SJCRH30 (cell line): ENCODE results near the gene OR2AE1. TPM values are rescaled to one million over a fixed set of nuclear protein-coding genes. Genes with fewer than 3 reads are reported as not detected.
"Not testable (repeated sequence)": the region's sequence is repeated elsewhere in the genome, so short reads cannot be mapped to it uniquely, and the experiment has no call there.

ENCODE experiments used
- DNase-seq, 2 experiments: peaks; one replicate each; pipeline ENCODE4 v3.0.0-alpha.2; 2015 to 2020
- H3K27ac ChIP-seq: fragments of 250-450 bp; sonication (Bioruptor Pico); 2 replicates; pipeline ENCODE4 v1.5.1; 2020; ENCODE audit warnings: mild to moderate bottlenecking, moderate library complexity
- H3K27me3 ChIP-seq: fragments of 250-450 bp; sonication (Bioruptor Pico); 2 replicates; pipeline ENCODE4 v1.5.1; 2020; ENCODE audit warnings: mild to moderate bottlenecking, moderate library complexity
- H3K36me3 ChIP-seq: fragments of 250-450 bp; sonication (Bioruptor Pico); 2 replicates; pipeline ENCODE4 v1.5.1; 2020; ENCODE audit warnings: mild to moderate bottlenecking, moderate library complexity
- H3K4me1 ChIP-seq: fragments of 250-450 bp; sonication (Bioruptor Pico); 2 replicates; pipeline ENCODE4 v1.5.1; 2020; ENCODE audit warnings: mild to moderate bottlenecking, moderate library complexity
- H3K4me3 ChIP-seq: fragments of 250-450 bp; sonication (Bioruptor Pico); 2 replicates; pipeline ENCODE4 v1.5.1; 2020; ENCODE audit warnings: mild to moderate bottlenecking, moderate library complexity
- H3K9me3 ChIP-seq: fragments of 250-450 bp; sonication (Bioruptor Pico); replicated peaks from 2 replicates; pipeline ENCODE4 v1.5.1; 2020; ENCODE audit warnings: mild to moderate bottlenecking, moderate library complexity
- total RNA-seq: library from RNA; depleted of rRNA; stranded (reverse); fragments of >200 nt; shearing (Covaris generic); gene quantifications from 2 replicates; pipeline ENCODE4 v1.2.3, GENCODE V29; 2014

The OR2AE1 gene
- total RNA-seq, 1 experiment from 2014 or later = 0.32 TPM

DNA sequence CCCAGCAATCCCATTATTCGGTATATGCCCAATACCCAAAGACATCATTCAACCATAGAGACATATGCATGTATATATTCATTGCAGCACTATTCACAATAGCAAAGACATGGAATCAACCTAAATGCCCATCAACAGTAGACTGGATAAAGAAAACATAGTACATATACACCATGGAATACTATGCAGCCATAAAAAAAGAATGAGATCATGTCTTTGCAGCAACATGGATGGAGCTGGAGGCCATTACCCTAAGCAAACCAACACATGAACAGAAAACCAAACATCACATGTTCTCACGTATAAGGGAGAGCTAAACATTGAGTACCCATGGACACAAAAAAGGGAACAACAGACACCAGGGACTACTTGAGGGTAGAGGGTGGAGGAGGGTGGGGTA lies 13.5 kb upstream of the OR2AE1 start:
- not testable (repeated sequence) for H3K9me3 ChIP-seq, H3K27me3 ChIP-seq, H3K36me3 ChIP-seq, DNase-seq, H3K4me1 ChIP-seq, H3K4me3 ChIP-seq, H3K27ac ChIP-seq

GRCh38 chr7:99888366-99888765 lies 11.5 kb upstream of the OR2AE1 start:
- not testable (repeated sequence) for H3K9me3 ChIP-seq, H3K27me3 ChIP-seq, H3K27ac ChIP-seq, H3K4me1 ChIP-seq, DNase-seq, H3K4me3 ChIP-seq, H3K36me3 ChIP-seq

DNA sequence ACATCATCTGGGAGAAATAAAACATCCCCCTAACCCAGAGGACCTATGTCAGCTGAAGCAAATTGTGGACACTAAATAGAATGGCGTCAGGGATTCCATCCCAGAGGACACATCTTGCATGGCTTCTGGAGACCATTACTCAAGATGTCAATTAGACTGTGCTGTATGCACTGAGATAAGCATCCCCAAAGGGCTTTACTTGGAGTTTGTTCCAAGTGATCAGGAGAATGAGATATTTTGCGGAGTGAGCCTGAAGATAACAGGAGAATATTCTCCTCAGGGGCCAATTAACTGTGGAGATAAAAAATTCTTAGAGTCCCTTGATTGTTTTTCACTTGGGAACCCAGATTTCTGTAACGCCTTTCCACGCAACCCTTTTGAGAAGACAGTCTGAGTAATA lies 4.5 kb upstream of the OR2AE1 start:
- no peak overlapping the region for H3K27ac ChIP-seq
- H3K36me3 ChIP-seq = no peaks in the 10 kb centered on the region
- H3K4me1 ChIP-seq = no peaks in the 10 kb centered on the region
- H3K9me3 ChIP-seq = peaks cover 8% of the 10 kb centered on the region; the same call in 1 of the 2 replicates
- H3K4me3 ChIP-seq = no peak overlapping the region
- no peaks in the 10 kb centered on the region for H3K27me3 ChIP-seq
- no peak for DNase-seq

DNA sequence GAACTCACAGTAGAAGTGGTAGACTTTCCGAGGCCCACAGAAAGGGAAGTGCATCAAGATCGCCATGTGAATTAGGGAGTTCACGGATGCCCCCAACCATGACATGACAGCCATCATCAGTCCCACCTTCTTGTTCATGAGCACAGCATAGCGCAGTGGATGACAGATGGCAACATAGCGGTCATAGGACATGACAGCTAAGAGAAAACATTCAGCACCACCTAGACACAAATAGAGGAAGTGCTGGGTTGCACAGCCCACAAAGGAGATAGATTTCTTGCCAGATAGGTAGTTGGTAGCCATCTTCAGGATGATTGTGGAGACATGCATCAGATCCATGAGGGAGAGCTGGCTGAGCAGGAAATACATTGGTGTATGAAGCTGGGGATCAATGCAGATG lies 342 bp downstream of the OR2AE1 start:
- H3K27ac ChIP-seq = no peak overlapping the region
- no peak for DNase-seq
- H3K4me1 ChIP-seq = no peaks in the 10 kb centered on the region
- H3K9me3 ChIP-seq = peaks cover 4% of the 10 kb centered on the region; the same call in 1 of the 2 replicates
- H3K27me3 ChIP-seq = no peaks in the 10 kb centered on the region
- H3K36me3 ChIP-seq = no peaks in the 10 kb centered on the region
- no peak overlapping the region for H3K4me3 ChIP-seq

- Histone ChIP-seq H3K4me3 (no peak overlapping the region), H3K27me3 (no peaks in the 10 kb centered on the region), H3K9me3 (peaks cover 8% of the 10 kb centered on the region), H3K27ac (no peak overlapping the region), H3K36me3 (no peaks in the 10 kb centered on the region), H3K4me1 (no peaks in the 10 kb centered on the region)
- no peak for DNase-seq
These were observed 8.6 kb downstream of the OR2AE1 start for GRCh38 chr7:99868246-99868645.

- H3K4me1 ChIP-seq, DNase-seq, H3K27me3 ChIP-seq, H3K4me3 ChIP-seq, H3K9me3 ChIP-seq, H3K36me3 ChIP-seq, H3K27ac ChIP-seq: not testable (repeated sequence)
These were observed 9.4 kb downstream of the OR2AE1 start for GRCh38 chr7:99867477-99867876.

- H3K27ac ChIP-seq = no peak overlapping the region
- peaks cover 8% of the 10 kb centered on the region for H3K9me3 ChIP-seq
- no peaks in the 10 kb centered on the region for H3K27me3 ChIP-seq
- H3K36me3 ChIP-seq = no peaks in the 10 kb centered on the region
- H3K4me3 ChIP-seq = no peak overlapping the region
- no peak for DNase-seq
- H3K4me1 ChIP-seq = peaks cover 2% of the 10 kb centered on the region; the same call in 1 of the 2 replicates
These were observed 12.9 kb downstream of the OR2AE1 start for GRCh38 chr7:99863847-99864440.

- no peaks in the 10 kb centered on the region for H3K36me3 ChIP-seq
- H3K27me3 ChIP-seq = no peaks in the 10 kb centered on the region
- H3K4me3 ChIP-seq = no peak overlapping the region
- DNase-seq = peak; percentile 32 to 35
- peaks cover 8% of the 10 kb centered on the region; the same call in 1 of the 2 replicates for H3K9me3 ChIP-seq
- H3K4me1 ChIP-seq = peaks cover 2% of the 10 kb centered on the region; the same call in 1 of the 2 replicates
- H3K27ac ChIP-seq = no peak overlapping the region
These were observed 16.3 kb downstream of the OR2AE1 start for GRCh38 chr7:99860281-99861127.

DNA sequence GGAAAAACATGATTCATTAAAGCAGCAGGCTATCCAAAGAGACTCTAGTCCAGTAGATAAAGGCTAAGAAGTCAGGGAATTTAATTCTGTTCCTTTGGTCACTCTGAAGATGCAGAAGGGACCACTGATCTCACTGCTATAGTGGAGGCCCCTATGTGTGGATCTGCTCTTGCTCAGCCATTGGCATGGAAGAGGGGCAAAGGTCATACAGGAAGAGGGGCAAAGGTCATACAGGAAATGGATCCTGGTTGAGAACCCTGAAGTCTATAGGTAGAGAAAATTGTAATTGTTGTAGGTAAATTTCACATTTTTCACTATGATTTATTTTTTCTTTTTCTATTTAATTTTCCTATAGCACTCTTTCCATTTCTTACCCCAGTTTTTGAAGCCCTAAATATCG lies 21.6 kb downstream of the OR2AE1 start:
- Histone ChIP-seq H3K4me1 (no peaks in the 10 kb centered on the region; the same call in 1 of the 2 replicates), H3K27ac (no peak overlapping the region), H3K9me3 (0 out of 2 replicates have a peak, but pooled peaks cover 4% of the 10 kb centered on the region), H3K4me3 (no peak overlapping the region), H3K27me3 (no peaks in the 10 kb centered on the region), H3K36me3 (no peaks in the 10 kb centered on the region)
- no peak for DNase-seq

GRCh38 chr7:99848420-99849216 lies 28.2 kb downstream of the OR2AE1 start:
- Histone ChIP-seq H3K27me3 (peaks cover 11% of the 10 kb centered on the region), H3K9me3 (no peaks in the 10 kb centered on the region), H3K27ac (no peak overlapping the region), H3K4me3 (no peak overlapping the region), H3K4me1 (no peaks in the 10 kb centered on the region), H3K36me3 (no peaks in the 10 kb centered on the region)
- DNase-seq = no peak

DNA sequence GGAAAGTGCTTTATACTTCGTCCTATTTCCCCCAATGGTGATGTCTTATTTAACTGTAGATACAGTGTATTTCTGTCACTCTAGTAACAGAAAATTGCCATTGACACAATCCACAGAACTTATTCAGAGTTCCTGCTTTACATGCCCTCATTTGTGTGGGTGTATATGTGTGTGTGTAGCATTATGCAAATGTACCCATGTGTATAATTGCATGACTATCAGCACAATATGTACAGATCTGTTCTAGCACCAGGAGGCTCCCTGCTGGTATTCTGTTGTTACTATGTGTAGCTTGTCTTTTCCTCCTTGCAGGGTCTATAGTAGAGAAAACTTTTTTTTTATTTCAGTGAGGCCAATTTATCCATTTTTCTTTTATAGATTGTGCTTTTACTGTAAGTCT lies 32.5 kb downstream of the OR2AE1 start:
- Histone ChIP-seq H3K27me3 (peaks cover 31% of the 10 kb centered on the region), H3K4me1 (no peaks in the 10 kb centered on the region)
- DNase-seq = no peak

DNA sequence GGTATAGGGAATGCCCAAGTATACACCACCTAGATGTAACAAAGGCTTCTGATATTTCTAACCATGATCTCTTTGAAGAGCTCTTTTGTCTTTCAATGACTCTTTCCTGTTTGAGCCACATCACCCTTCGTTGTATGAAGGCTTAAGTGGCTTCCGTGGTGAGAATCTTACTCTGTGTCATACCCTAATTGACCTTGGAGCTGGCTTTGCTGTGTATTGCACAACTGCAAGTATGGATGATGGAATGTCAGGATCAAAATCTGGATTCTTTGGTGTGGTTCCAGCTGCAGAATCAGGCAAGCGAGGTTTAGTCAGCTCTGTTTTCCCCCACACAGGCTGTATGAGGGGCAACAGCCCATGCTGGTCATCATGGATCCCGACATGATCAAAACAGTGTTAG lies 33.0 kb downstream of the OR2AE1 start:
- no peak overlapping the region for H3K27ac ChIP-seq
- no peaks in the 10 kb centered on the region for H3K36me3 ChIP-seq
- no peak for DNase-seq
- no peaks in the 10 kb centered on the region for H3K4me1 ChIP-seq
- H3K27me3 ChIP-seq = peaks cover 31% of the 10 kb centered on the region
- H3K9me3 ChIP-seq = no peaks in the 10 kb centered on the region
- no peak overlapping the region for H3K4me3 ChIP-seq

More for the DNA sequence above, 32.5 kb downstream of the OR2AE1 start:
- no peak overlapping the region for H3K27ac ChIP-seq
- H3K9me3 ChIP-seq = no peaks in the 10 kb centered on the region
- H3K36me3 ChIP-seq = no peaks in the 10 kb centered on the region
- no peak overlapping the region for H3K4me3 ChIP-seq

GRCh38 chr7:99842926-99843325 lies 33.9 kb downstream of the OR2AE1 start:
- Histone ChIP-seq H3K27ac (no peak overlapping the region), H3K4me1 (no peaks in the 10 kb centered on the region), H3K9me3 (no peaks in the 10 kb centered on the region), H3K4me3 (no peak overlapping the region), H3K27me3 (peaks cover 33% of the 10 kb centered on the region), H3K36me3 (no peaks in the 10 kb centered on the region)
- DNase-seq = no peak

- H3K36me3 ChIP-seq = no peaks in the 10 kb centered on the region
- DNase-seq = no peak
These were observed 36.5 kb downstream of the OR2AE1 start for GRCh38 chr7:99840136-99840869.

More at GRCh38 chr7:99840136-99840869, 36.5 kb downstream of the OR2AE1 start:
- H3K27me3 ChIP-seq = peaks cover 28% of the 10 kb centered on the region
- no peaks in the 10 kb centered on the region for H3K9me3 ChIP-seq
- H3K4me3 ChIP-seq = no peak overlapping the region
- H3K4me1 ChIP-seq = no peaks in the 10 kb centered on the region
- H3K27ac ChIP-seq = no peak overlapping the region
